Measurements from ENCODE around the gene RTP5.

- TF ChIP-seq CTCF (IDR thresholded peaks at IDR 0.05; ENCODE audit: low read depth, low read length, poor library complexity, severe bottlenecking): no peak
- no peak for TF ChIP-seq EZH2phosphoT487 (IDR thresholded peaks at IDR 0.05; ENCODE audit: borderline replicate concordance, low read length)
Observed at GRCh38 chr2:241887806-241888522, 18.4 kb downstream of the RTP5 start.
